Measurements from ENCODE around the gene CELA3B.

CELA3B gene

GRCh38 chr1:21946836-21947587, 29.8 kb upstream of the CELA3B start:
- DNase-seq (ENCODE audit: low spot score): no peak
- in situ Hi-C loops (cut with MboI; ENCODE audit: low pct_unique_long_range_greater_than_20kb, low sequenced_read_pairs, unreplicated experiment): no loop called here
- TF ChIP-seq CTCF (IDR thresholded peaks at IDR 0.05; ENCODE audit: extremely low read depth, insufficient read depth, missing control alignments): no peak

- no peak for TF ChIP-seq CTCF (IDR thresholded peaks at IDR 0.05; ENCODE audit: extremely low read depth, insufficient read depth, missing control alignments)
- DNase-seq (ENCODE audit: low spot score): no peak
- in situ Hi-C loops (cut with MboI; ENCODE audit: low pct_unique_long_range_greater_than_20kb, low sequenced_read_pairs, unreplicated experiment): loop anchor here (25.0 kb wide), 1 partner anchor 238 kb away; no protein-coding TSS in a partner anchor
These were observed 26.1 kb upstream of the CELA3B start for GRCh38 chr1:21950734-21951133.

GRCh38 chr1:21951226-21951870, 25.5 kb upstream of the CELA3B start:
- in situ Hi-C loops (cut with MboI; ENCODE audit: low pct_unique_long_range_greater_than_20kb, low sequenced_read_pairs, unreplicated experiment): loop anchor here (25.0 kb wide), 1 partner anchor 239 kb away; no protein-coding TSS in a partner anchor
- TF ChIP-seq CTCF (IDR thresholded peaks at IDR 0.05; ENCODE audit: extremely low read depth, insufficient read depth, missing control alignments): no peak
- no peak for DNase-seq (ENCODE audit: low spot score)

- no peak for DNase-seq (ENCODE audit: low spot score)
These were observed 23.9 kb upstream of the CELA3B start for GRCh38 chr1:21952786-21953520.

GRCh38 chr1:21955058-21955457, 21.8 kb upstream of the CELA3B start:
- no peak for TF ChIP-seq CTCF (IDR thresholded peaks at IDR 0.05; ENCODE audit: extremely low read depth, insufficient read depth, missing control alignments)
- in situ Hi-C loops (cut with MboI; ENCODE audit: low pct_unique_long_range_greater_than_20kb, low sequenced_read_pairs, unreplicated experiment): loop anchor here (25.0 kb wide), 1 partner anchor 243 kb away; no protein-coding TSS in a partner anchor
- no peak for DNase-seq (ENCODE audit: low spot score)

More at GRCh38 chr1:21952786-21953520, 23.9 kb upstream of the CELA3B start:
- in situ Hi-C loops (cut with MboI; ENCODE audit: low pct_unique_long_range_greater_than_20kb, low sequenced_read_pairs, unreplicated experiment): loop anchor here (25.0 kb wide), 1 partner anchor 241 kb away; no protein-coding TSS in a partner anchor
- TF ChIP-seq CTCF (IDR thresholded peaks at IDR 0.05; ENCODE audit: extremely low read depth, insufficient read depth, missing control alignments): no peak

All from GM13977 (cell line).